Bone marrow (tissue), 2 donors: ENCODE results near the gene DISP1.
"Not testable (repeated sequence)": the region's sequence is repeated elsewhere in the genome, so short reads cannot be mapped to it uniquely, and the experiment has no call there.

Source experiments
- DNase-seq, 2 donors: peaks; one replicate each; lab custom pipeline; 2025; lab: John Stamatoyannopoulos, UW

The DISP1 gene

DNA sequence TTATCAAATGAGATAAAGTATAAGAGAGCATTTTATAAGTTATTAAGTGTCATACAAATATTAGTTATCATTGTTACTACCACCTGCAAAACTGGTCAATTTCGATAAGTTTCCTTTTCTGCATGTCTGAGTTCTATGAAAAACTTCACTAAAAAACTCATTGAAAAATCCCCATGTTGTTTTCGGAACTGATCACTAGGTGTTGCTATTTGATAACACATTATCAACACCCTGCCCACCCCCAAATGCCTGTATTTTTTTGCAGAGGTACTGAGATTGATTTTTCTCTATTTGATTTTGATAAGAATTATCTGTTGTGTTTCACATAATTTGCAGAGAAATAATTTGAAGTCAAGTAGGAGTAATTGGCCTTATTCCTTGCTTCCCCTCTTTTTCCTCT is 22.1 kb upstream of the DISP1 start:
- DNase-seq = no peak

GRCh38 chr1:222794656-222795474 is 20.0 kb upstream of the DISP1 start:
- no peak for DNase-seq

DNA sequence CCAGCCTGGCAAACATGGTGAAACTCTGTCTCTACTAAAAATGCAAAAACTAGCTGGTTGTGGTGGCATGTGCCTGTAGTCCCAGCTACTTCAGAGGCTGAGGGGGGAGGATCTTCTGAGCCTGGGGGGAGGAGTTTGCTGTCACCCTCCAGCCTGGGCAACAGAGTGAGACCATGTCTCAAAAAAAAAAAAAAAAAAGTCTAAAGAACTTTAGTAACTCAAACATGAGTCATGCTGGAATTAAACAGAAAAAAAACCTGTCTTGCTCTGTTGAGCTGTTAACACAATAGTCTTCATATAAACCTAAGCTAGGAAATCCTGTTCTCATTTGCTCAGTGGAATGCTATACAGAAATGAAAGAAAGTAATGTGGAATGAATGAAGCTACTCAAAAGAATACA is 16.7 kb upstream of the DISP1 start:
- no peak for DNase-seq

DNA sequence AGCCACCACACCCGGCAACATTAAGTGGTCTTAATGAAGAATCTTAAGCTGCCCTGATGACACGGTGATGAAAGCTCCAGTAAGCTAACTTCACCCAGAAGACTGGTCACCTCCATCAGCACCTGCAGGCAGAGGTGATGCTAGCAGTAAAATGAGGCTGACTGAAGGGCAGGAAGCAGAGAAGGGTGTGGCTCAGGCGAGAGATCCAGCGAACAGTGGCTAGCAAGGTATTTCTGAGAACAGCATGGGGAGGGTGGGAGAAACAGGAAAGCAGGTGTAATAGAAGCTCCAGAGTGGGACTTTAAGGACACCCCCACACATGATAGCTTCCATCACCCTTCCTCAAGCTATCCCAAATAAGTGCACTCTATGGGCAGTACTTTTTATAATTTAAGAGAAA is 15.9 kb upstream of the DISP1 start:
- DNase-seq = no peak

GRCh38 chr1:222801067-222801466 is 13.8 kb upstream of the DISP1 start:
- DNase-seq = no peak

DNA sequence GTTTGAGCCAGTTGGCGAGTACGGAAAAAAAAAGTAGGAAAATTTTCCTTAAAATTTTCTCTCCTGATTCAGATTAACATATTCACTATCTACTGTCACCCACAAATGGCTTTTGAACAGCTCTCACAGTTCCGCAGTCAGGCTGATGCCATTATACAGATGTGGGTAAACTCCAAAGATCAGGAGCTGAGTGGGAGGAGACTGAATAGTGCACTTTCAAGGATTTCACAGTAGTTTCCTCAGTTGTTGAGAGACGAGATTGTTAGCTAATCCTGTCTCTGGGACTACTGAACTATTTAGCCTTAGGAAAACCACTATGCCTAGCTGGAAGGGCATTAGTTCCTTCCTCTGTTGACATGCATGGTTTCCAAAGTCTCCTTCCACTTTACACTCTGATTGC is 3.2 kb upstream of the DISP1 start:
- no peak for DNase-seq

DNA sequence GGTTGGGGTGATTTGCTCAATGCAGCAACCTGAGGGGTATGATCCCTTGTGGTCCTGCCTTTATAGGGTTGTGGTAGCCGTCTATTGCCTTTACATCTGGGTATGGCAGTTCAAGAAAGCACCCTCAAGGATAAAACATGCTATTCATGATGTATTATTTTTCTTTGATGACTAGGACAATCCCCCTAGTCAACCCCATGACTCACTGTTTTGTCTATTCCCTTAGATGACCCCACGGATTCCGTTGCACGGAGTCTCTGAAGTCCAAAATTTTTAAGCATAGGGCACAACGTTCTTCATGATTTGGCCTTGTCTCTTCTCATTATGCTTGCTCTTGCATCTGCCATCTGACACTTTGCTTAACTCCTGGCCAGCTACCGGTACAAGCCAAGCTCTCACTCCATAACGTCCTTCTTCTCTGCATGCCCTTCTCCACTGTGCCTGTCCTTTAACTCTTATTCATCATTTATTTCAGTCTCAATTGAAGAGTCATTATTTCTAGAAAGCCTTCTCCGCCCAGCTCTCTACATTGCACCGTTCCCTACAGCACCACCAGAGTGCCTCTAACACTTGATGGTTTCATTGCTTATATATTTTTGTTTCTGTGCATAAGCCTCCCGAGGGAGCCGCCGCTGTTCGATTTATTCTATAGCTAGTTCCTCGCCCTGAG is 838 bp upstream of the DISP1 start:
- DNase-seq = no peak

GRCh38 chr1:222815440-222815765 is 564 bp downstream of the DISP1 start:
- DNase-seq = no peak

DNA sequence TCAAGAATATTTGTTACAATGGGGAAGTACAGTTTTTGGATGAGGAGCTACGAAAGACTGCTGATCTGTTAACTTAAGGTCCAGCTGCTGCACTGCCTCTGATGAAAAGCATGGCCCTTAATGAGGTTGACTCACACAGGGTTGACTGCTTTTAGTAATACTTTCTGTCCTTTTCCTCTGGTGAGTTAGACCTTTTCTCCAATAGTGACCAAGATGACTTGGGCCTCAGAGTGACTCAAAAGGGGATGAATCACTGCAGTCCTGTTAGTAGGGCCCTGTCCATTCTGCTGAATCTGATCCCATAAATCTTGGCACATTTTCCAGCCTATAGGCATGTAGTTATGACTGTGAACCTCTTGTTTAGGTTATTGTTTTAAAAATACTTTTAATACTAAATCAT is 2.7 kb downstream of the DISP1 start:
- no peak for DNase-seq

DNA sequence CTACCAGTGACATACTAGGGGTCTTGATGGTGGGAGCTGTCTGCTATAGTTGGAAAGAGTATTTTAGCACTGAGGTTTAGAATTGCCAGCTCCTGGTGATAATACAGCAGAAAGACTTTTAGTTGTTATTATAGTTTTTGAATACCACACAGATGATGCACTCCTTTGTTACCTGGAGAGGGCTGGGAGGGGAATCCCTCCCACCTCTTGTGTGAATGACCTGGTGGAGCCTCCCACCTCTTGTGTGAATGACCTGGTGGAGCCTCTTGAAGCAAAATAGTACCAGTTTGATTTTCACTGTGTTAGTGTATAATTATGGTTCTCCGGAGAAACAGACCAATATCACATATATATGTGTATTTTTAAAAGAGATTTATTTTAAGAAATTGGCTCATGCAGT is 3.3 kb downstream of the DISP1 start:
- DNase-seq = no peak

DNA sequence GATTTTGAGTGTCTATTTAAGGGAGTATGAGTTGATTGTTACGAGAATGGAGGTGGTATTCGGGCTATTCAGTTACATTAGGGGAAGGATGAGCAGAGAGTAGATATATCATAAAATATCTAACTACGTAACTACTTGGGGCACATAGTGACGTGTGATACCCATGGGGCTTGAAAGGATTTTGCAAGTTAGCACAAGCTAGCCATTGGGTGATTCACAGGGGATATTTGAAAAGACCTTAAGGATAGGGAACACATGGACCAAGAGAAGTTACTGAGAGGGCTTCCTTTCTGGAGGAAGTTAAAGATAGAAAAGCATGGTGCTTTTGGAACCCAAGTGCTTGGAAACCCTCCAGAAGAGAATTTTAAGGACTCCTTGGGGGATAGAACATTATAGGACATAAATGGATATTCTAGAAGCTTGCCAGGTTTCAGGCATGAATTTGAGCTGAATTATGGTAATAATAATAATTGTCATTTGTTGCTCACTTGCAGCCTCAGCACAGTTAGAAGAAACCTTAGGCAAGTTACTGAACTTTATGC is 5.4 kb downstream of the DISP1 start:
- DNase-seq = no peak

- no peak for DNase-seq
Measured at GRCh38 chr1:222821239-222821638, 6.4 kb downstream of the DISP1 start.

DNA sequence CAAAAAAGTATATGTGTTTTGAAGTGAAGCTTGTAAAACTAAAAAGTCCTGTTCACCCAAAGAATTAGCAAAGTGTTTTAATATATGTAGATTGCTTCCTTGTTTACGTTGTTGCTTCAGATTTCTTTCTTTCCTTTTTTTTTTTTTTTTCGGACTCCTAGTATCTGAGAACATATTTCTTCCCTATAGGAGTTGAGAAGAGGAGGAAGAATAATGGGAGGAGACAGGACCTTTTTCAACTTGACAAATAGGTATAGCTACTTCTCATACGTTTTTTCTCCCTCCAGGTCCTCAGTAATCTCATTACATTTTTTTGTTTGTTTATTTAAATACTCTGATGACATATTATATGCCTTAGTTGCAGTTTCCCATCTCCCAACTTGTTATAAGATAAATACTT is 8.9 kb downstream of the DISP1 start:
- no peak for DNase-seq

GRCh38 chr1:222824641-222825040 is 9.8 kb downstream of the DISP1 start:
- DNase-seq = no peak

DNA sequence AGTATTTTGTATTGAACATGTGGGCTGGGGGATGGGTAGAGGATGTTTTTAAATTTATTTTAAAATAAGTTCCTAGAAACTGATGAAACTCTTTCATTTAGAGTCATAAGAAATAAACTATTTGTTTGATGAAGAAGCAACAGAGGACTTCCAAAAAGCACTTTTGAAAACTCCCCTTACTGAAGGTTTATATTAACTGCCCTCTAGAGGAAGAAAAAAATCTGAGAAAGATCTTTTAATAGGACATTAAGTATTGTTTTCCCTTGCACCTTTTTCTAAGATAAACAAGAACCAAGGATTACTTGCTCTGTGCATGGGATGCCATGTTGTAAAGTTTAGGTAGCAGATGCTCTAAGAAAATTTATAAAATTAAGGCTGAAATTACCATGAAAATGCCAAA is 14.1 kb downstream of the DISP1 start:
- no peak for DNase-seq

DNA sequence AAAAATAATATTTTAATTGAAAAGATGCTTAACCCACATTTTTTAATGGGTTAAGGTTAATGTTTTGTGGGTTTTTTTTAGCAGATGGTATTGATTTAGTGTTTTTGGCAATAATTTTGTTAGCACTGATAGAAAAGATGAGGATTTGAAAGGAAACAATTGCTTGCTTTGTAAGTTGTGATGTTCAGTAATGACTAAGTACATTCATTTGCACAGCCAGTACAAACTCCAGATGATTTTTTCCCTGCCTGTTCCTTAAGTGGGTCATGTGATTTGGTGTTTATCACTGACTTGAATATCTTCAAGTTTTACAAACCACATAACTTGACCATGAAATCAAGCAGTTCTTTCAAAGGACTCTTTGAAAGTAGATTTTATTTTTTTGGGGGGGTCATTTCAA is 15.0 kb downstream of the DISP1 start:
- DNase-seq = no peak

DNA sequence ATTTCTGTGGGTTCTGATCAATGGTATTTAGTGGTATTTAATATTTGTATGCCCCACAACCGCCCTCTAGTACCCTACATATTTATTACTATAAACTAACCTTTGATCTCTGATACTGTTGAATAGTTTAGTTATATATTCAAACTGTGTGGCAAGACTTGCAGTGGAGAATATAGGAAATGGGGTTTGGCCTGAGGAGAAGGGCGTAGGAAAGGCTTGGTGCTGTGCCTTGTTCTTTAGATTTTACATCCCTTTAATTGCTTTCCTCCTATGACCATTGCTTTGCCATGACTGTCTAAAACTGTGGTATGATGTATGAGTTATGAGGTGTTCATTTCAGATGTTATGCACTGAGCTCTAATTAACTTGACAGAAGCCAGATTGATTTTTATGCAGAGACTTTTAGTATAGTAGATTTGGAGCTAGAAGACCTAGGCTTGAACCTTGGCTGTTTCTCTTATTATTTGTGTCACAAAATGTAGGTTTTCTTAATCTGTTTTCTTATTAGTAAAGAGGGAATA is 18.6 kb downstream of the DISP1 start:
- no peak for DNase-seq

DNA sequence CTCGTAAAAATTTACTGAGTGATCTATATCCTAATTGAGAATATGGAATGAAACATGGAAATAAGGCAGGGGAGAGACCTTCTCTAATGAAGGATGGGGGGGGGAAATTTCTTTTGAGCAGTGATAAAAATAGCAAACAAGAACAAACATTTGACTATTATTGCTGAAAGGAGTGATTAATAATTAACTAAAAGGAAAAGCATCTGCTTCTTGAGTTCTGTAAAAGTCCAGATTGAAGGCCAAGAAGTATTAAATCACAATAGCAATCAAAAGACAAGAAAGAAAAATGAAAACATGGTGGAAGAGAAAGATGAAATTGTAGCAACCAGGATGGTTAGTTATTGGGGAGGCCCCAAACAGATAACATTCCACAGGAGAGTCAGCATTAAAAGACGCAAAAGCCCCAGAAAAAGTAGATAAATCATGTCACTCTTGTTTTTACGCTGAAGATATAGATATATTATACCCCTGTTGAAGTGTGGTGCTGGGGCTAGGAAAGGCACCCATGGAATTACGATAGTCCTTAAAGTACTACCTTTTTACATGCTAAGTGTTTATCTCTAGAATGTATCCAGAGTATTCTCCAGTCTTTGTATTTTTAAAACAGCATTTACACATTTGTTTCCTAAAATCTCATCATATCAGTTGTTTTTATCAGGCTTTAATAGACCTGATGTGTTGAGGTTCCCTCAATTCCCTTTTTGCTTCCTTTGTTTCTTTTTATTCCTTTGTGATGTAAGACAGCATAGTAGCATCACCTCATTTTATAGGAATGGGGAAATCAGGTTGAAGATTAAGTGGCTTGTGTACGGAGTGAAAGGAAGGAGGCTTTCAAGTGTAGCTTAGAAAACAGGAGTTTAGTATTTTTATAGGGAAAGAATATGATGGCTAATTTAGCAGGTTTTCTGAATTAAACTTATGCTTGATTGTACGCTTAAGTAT is 28.9 kb downstream of the DISP1 start:
- DNase-seq = no peak

GRCh38 chr1:222844411-222844779 is 29.6 kb downstream of the DISP1 start:
- no peak for DNase-seq

- DNase-seq = no peak
Measured at GRCh38 chr1:222845763-222846162, 30.9 kb downstream of the DISP1 start.

DNA sequence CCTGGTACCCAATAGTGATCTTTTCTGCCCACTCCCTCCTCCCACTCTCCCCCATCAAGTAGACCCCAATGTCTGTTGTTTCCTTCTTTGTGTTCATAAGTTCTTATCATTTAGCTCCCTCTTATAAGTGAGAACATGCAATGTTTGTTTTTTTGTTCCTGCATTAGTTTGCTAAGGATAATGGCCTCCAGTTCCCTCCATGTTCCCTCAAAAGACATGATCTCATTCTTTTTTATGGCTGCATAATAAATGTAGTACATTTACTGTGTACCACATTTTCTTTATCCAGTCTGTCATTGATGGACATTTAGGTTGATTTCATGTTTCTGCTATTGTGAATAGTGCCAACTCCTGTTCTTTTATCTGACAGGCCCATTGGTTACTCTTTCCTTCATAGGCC is 35.7 kb downstream of the DISP1 start:
- DNase-seq = not testable (repeated sequence)

GRCh38 chr1:222852326-222852725 is 37.5 kb downstream of the DISP1 start:
- DNase-seq = no peak
